Loucy (cell line): ENCODE data around the gene MUC20.

Experiments used
- CTCF ChIP-seq: fragments of 200-600 bp; sonication (generic); conservative IDR thresholded peaks from 2 replicates; pipeline ENCODE4 v1.5.1; 2014; ENCODE audit warnings: mild to moderate bottlenecking, antibody characterized with exemption, low read length
- EZH2phosphoT487 ChIP-seq: fragments of 200-600 bp; IDR thresholded peaks from 2 replicates; pipeline ENCODE4 v1.6.1; 2018; ENCODE audit warnings: antibody characterized with exemption, mild to moderate bottlenecking, moderate library complexity, borderline replicate concordance

- TF ChIP-seq CTCF (no peak), EZH2phosphoT487 (no peak)
Observed at GRCh38 chr3:195757827-195758226, 37.0 kb downstream of the MUC20 start.
